Thoracic aorta (tissue), 2 donors: Measurements from ENCODE around the gene RPS6KA3. TPM values are rescaled to one million over a fixed set of nuclear protein-coding genes. Genes with fewer than 3 reads are reported as not detected.
A peak's percentile ranks its signal among the peaks of the same experiment; 100 is the strongest.

Experiments used
- ATAC-seq: fragments of 150-250 bp; one replicate; pipeline ENCODE4 v1.8.0; 2017; ENCODE audit warnings: low read depth; ENCODE audit not compliant: insufficient number of reproducible peaks, low FRiP score
- DNase-seq: peaks from one replicate; pipeline ENCODE4 v3.0.0-alpha.2; 2020; ENCODE audit warnings: low spot score
- H3K27ac ChIP-seq, 2 donors: fragments of 200-600 bp; sonication (generic); 1 replicate in 1 of 2; 2 replicates in 1 of 2; pipeline ENCODE4 v1.5.1; 2016; ENCODE audit warnings: mild to moderate bottlenecking in 2 of 2, moderate library complexity in 2 of 2
- H3K27me3 ChIP-seq: fragments of 200-600 bp; sonication (generic); replicated peaks from 2 replicates; pipeline ENCODE4 v1.6.0; 2016; ENCODE audit warnings: mild to moderate bottlenecking; ENCODE audit not compliant: insufficient read depth
- H3K36me3 ChIP-seq: fragments of 200-600 bp; sonication (generic); one replicate; pipeline ENCODE4 v1.5.1; 2016
- H3K4me1 ChIP-seq, 2 donors: fragments of 200-600 bp; sonication (generic); 1 replicate in 1 of 2; 2 replicates in 1 of 2; pipeline versions ENCODE4 v1.5.1 to v1.6.0; 2016; ENCODE audit warnings: low read depth in 2 of 2, mild to moderate bottlenecking in 1 of 2; ENCODE audit not compliant: control insufficient read depth in 1 of 2
- H3K4me3 ChIP-seq: fragments of 200-600 bp; sonication (generic); 2 replicates; pipeline ENCODE4 v1.5.1; 2016; ENCODE audit warnings: mild to moderate bottlenecking
- H3K9me3 ChIP-seq: fragments of 200-600 bp; sonication (generic); 2 replicates; pipeline ENCODE4 v1.5.1; 2016
- CTCF ChIP-seq: fragments of 200-600 bp; sonication (generic); IDR thresholded peaks from one replicate; pipeline ENCODE4 v1.5.1; 2019; ENCODE audit warnings: antibody characterized with exemption
- total RNA-seq, 2 donors: library from RNA; depleted of rRNA; stranded (reverse); fragments of >200 nt; gene quantifications; one replicate each; pipeline versions ENCODE4 v1.1.0 to v1.2.3, GENCODE V29; 2016

Gene RPS6KA3
- total RNA-seq, 2 donors from 2014 or later, result 24.0 to 64.5 TPM

- no peaks in the 10 kb centered on the region for H3K9me3 ChIP-seq
Measured at GRCh38 chrX:20271730-20272129, 5.0 kb upstream of the RPS6KA3 start.

GRCh38 chrX:20271186-20271585 lies 4.5 kb upstream of the RPS6KA3 start:
- Histone ChIP-seq H3K4me3 (no peak overlapping the region), H3K4me1 (no peaks in the 10 kb centered on the region), H3K9me3 (no peaks in the 10 kb centered on the region), H3K27ac (no peak overlapping the region), H3K36me3 (no peaks in the 10 kb centered on the region), H3K27me3 (no peaks in the 10 kb centered on the region)
- ATAC-seq (no peak), DNase-seq (no peak)
- no peak for TF ChIP-seq CTCF

More at GRCh38 chrX:20271730-20272129, 5.0 kb upstream of the RPS6KA3 start:
- no peak for TF ChIP-seq CTCF
- no peaks in the 10 kb centered on the region for H3K36me3 ChIP-seq
- DNase-seq (no peak), ATAC-seq (no peak)
- H3K4me3 ChIP-seq, result no peak overlapping the region
- no peaks in the 10 kb centered on the region for H3K27me3 ChIP-seq
- H3K27ac ChIP-seq, result no peak overlapping the region
- H3K4me1 ChIP-seq, result no peaks in the 10 kb centered on the region

- Histone ChIP-seq H3K27ac (no peak overlapping the region), H3K27me3 (no peaks in the 10 kb centered on the region), H3K4me1 (no peaks in the 10 kb centered on the region), H3K4me3 (no peak overlapping the region), H3K36me3 (no peaks in the 10 kb centered on the region), H3K9me3 (no peaks in the 10 kb centered on the region)
- TF ChIP-seq CTCF, result no peak
- ATAC-seq, result no peak
- no peak for DNase-seq
Measured at GRCh38 chrX:20270562-20270890, 3.8 kb upstream of the RPS6KA3 start.

- Histone ChIP-seq H3K9me3 (no peaks in the 10 kb centered on the region), H3K27me3 (no peaks in the 10 kb centered on the region), H3K4me1 (no peaks in the 10 kb centered on the region), H3K27ac (no peak overlapping the region), H3K4me3 (no peak overlapping the region), H3K36me3 (no peaks in the 10 kb centered on the region)
- no peak for ATAC-seq
- no peak for DNase-seq
- no peak for TF ChIP-seq CTCF
Measured at GRCh38 chrX:20269848-20270561, 3.3 kb upstream of the RPS6KA3 start.

GRCh38 chrX:20267931-20268701 lies 1.4 kb upstream of the RPS6KA3 start:
- Histone ChIP-seq H3K9me3 (no peaks in the 10 kb centered on the region), H3K4me3 (peak overlapping the region; percentile 88), H3K36me3 (no peaks in the 10 kb centered on the region), H3K27me3 (no peaks in the 10 kb centered on the region), H3K27ac (peak overlapping the region; percentile 78 to 88), H3K4me1 (peaks cover 3 to 11% of the 10 kb centered on the region in 2 donors)
- DNase-seq (peak; percentile 3), ATAC-seq (no peak)
- no peak for TF ChIP-seq CTCF
